Activated CD8-positive, alpha-beta memory T cell treated with anti-CD3 and anti-CD28 coated beads, Interleukin-2, amount 50 U/mL, for 24 hours (primary cell): Measurements from ENCODE around the gene MGAT4D.
"Not testable (repeated sequence)": the region's sequence is repeated elsewhere in the genome, so short reads cannot be mapped to it uniquely, and the experiment has no call there.

Source experiments
- DNase-seq: peaks from one replicate; pipeline ENCODE4 v3.0.0-alpha.2; 2020; ENCODE audit errors: extremely low read depth

Gene MGAT4D

DNA sequence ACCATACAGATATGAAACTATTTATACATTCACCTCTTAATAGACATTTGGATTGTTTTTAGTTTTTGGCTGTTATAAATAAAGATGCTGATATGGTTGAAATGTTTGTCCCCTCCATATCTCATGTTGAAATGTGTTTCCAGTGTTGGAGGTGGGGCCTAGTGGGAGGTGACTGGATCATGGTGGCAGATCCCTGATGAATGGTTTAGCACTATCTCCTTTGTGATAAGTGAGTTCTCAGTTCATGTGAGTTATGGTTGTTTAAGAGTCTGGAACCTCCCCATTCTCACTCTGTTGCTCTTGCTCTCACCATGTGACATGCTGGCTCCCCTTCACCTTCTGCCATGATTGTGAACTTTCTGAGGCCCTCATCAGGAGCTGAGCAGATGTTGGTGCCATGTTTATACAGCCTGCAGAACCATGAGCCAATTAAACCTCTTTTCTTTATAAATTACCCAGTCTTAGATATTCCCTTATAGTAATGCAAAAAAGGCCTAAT, 58.4 kb downstream of the MGAT4D start:
- DNase-seq: no peak

DNA sequence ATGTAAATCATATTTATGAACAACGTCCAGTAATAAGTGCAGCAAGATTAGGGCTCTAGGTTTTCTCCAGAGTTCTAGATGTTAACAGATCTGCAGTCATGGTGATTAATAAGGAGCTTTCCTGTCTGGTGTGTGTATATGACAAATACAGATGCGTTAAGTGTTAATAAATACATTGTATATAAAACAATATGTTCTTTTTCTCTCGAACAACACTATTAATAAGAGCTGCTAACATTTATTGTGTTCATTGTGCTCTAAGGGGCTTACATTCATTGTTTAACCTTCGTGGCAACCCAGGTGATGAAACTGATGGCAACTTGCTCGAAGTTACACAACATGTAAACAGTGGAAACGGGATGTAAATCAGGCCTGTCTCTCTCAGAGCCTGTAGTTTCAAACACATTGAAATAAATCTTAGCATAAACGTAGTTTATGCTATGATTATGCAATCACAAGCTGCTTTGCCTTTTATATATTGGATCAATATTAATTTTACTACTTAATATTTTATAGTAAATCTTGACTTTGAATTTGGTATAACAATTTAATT, 70.1 kb downstream of the MGAT4D start:
- DNase-seq: no peak

GRCh38 chr4:140427106-140427918, 70.8 kb downstream of the MGAT4D start, which contains the start of gene CLGN:
Gene CLGN, minus strand, starts transcription at chr4:140427648. Its CDS starts 14,570 bp downstream, at chr4:140413078.
- peak; percentile 18 for DNase-seq

DNA sequence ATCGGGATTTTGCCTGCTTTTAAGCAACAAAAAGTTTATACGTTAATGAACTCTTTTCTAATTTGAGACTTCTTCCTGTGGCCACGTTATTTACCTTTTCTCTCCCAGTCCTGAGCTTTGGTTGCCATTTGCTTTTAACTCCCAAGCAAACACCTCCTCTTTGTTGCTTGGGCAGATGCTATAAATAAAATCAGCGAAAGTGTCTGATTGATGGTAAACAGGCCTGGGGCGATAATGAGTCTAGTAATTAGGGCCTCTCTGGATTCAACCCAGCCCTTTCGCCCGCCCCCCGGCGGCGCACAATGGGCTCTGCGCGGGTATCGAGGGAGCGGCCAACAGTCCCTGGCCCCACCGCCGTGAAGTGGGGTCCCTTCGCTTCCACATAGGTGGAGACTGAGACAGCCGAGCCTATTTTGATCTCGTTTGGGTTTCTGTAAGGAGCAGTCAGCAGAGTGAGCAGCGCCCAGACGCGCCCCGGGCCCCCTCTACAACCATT, 71.4 kb downstream of the MGAT4D start:
- no peak for DNase-seq

DNA sequence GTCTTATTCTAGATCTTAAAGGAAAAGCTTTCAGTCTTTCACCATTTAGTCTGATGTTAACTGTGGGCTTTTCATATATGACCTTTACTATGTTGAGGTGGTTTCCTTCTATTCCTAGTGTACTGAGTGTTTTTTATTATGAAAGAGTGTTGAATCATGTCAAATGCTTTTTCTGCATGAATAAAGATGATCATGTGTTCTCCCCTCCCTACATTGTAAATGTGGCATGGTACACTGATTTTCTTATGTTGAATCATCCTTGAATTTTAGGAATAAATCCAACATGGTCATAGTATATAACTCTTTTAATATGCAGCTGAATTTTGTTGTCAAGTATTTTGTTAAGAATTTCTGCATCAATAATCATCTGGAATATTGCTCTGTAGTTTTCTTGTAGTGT, 75.0 kb downstream of the MGAT4D start:
- no peak for DNase-seq

GRCh38 chr4:140413130-140413969, 84.7 kb downstream of the MGAT4D start:
- not testable (repeated sequence) for DNase-seq

- DNase-seq: no peak
These were observed 89.1 kb downstream of the MGAT4D start for GRCh38 chr4:140408974-140409373.

- no peak for DNase-seq
These were observed 91.8 kb downstream of the MGAT4D start for GRCh38 chr4:140406292-140406691.

GRCh38 chr4:140400111-140400510, 98.0 kb downstream of the MGAT4D start:
- DNase-seq: no peak

DNA sequence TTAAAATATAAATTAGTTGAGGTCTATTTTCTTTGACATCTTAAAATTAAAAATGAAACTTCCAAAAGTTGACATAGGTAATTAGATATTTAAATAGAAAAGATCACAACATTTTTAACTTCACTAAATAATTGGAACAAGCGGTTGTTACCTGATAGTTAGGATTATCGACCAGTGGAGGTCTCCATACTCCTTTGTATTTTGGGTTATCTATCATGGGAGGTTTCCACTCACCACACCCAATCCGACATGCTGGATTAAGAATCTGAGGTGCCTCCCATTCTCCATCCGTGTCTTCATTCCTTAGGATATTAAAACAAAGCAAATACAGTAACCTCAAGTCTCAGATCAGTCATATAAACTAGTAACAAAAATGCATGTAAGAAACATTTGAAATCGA, 102.4 kb downstream of the MGAT4D start:
- DNase-seq: no peak
